GM11168 (cell line): ENCODE measurements around the gene MITF.

Experiments
- in situ Hi-C: fragments of 300-500 bp; cut with MboI; formaldehyde crosslinking; loops from one replicate; pipeline ENCODE4 v1.12.0; 2022; ENCODE audit warnings: low sequenced_read_pairs; ENCODE audit not compliant: unreplicated experiment

MITF gene

DNA sequence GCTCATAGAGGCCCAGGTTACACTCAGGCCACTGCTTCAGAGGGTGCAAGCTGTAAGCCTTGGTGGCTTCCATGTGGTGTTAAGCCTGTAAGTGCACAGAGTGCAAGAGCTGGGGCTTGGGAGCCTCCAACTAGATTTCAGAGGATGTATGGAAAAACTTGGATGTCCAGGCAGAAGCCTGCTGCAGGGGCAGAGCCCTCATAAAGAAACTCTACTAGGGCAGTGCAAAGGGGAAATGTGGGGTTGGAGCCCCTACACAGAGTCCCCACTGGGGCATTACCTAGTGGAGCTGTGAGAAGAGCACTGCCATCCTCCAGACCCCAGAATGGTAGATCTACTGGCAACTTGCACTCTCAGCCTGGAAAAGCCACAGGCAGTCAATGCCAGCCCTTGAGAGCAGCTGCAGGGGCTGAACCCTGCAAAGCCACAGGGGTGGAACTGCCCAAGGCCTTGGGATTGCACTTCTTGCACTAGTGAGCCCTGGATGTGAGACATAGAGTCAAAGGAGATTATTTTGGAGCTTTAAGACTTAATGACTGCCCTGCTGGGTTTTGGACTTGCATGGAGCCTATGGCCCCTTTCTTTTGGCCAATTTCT, 14.0 kb downstream of the MITF start:
- in situ Hi-C loops: no loop called here

DNA sequence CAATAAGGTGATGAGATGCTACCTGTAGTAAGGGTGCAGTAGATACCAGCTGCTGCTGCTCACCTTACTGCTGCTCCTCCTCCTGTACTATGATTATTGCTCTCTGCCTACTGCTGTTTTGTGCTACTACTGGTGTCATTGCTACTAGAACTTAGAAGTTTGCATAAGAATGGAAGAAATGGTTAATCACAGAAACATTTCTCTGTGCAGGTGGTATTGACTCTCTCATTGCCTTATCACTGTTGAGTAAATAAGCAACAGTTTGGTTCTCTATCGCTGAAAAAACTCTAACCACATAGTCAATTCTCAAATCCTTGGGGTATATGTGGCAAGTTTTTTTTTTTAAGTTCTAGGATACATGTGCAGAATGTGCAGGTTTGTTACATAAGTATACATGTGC, 16.5 kb downstream of the MITF start:
- in situ Hi-C loops: no loop called here

DNA sequence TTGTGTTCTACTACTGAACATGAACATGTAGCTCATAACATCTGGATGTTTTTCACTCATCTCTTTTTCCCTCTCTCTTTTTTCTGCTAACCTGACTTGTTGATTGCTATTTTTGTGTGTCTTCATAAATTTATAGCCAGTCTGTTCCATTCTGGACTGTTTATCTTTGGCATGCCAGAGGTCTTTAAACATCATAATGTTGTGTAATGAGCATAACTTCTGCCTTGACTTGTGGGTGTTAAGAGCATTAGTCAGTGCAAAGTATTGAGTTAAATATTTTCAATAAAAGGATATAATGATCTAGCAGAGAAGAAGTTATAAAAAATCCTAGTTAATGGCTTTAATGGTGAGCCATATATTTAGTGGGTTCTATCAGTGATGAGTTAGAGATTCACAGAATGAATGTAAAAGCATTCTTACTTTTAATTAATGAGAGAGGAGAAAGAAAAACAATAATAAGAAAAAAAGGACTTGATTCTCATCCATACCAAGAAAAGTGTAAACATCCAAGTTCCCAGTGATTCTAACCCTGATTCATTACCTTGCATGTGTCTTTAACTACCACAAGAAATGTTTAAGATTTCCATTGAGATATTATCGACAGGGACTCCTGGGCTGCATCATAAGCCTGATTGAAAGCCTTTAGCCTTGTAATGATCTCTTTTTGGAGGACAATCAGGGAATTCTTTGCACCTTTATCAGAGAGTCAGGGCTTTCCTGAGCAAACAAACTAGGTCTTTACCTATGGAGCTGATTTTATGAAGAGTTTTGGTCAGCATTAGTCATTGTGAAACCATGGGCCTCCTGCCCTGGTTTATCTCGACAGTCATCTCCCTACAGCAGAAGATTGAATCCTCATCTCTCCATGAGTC, 22.9 kb downstream of the MITF start:
- in situ Hi-C loops: no loop called here

DNA sequence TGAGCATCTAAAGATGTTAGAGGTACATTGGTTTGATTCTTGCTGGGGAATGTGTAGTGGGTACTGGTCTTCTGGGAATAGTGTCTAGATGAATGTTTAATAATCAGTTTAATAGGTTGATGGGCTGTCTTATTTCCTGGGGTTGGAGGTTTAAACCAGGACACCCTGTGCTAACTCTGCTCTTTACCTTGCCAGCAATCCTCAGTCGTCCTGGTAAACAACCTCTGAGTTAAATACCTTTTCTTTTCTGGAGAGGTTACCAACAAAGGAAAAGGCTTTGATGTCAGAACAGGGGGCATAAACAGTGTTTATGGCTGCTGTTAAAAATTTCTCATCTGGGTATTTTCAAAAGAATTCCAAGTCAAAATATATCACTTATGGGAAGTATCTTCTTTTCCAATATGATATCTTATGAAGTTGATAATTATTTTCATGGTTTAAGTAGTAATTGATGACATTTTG, 23.5 kb downstream of the MITF start:
- in situ Hi-C loops: no loop called here

DNA sequence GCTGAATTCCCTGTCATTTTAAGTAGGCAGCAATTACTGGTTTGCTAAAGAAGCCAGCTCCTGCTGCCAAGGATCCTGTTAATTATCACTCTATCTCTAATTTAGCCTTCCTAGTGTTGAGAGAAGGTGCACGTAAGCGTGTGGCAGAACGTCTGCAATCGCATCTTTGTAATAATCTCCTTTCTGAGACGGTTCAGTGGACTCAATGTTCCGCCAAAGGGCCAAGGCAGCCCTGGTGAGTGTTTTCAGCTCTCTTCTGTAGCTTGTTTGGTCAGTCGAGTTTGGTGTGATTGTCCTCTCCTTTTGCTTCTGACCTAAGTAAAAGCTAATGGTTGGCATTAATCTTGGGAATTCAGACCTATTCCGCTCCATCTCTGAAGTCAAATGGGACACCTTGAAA, 24.2 kb downstream of the MITF start:
- in situ Hi-C loops: no loop called here

DNA sequence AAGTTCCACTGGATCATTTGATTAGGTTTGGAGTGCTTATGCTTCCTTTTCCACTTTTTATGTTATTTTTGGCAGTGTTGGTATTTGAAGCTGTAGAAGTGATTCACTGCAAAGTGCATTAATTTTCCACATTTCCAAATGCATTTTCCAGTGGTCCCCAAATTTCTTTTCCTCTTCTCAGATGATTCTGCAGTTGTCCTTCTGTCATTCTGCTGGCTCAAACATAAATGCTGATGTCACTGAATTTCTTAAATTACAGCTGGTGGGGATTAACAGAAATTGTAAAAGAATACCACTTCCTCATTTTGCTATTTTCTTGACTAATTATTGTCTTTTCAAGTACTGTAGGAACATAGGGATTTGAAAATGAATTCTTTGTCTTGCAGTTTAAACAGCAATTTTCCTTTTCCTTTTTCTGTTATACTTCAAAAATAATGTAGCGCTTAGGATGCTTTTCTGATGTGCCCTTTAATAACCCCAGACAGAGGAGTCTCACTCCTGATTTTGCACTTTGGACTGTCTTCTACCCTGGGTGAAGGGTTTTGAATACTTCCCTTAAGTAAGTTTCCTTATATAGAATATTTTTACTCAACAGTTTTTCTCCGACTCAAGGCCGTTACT, 25.0 kb downstream of the MITF start:
- in situ Hi-C loops: no loop called here

DNA sequence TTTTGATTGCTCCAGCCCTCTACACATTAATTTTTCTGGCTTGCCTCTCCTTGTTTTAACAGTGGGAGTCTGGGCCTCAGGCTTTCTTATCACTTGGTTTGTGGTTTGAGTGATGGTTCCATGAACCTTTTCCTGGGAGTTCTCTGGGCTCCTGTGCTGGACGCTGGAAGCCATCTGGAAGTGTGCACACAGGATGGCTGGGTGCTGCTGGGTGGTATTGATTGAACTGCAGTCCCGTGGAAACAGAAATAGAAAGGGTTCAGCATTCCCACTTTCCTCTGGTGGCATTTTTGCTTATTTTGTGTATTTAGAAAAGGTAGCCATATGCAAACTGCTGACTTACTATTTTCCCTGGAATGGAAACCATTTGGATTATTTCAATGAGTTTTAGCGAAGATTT, 25.6 kb downstream of the MITF start:
- in situ Hi-C loops: no loop called here

DNA sequence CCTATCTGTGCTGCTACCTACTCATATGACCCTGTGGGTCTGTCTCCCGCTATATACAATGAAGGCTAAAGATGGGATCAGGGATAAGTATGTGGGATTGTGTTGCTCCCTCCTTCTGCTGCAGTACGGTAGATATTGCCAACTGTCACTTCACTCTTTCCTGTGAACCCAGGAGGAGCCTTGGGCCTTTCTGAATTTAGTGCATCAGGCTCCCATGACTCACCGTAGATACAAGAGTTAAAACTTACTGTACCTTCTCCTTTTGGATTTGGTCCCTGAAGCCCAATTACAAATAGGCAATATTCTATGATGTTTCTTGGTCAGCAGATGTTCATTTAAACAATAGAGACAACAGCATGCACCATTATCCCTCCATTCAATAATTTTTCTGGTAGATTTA, 27.4 kb downstream of the MITF start:
- in situ Hi-C loops: no loop called here

DNA sequence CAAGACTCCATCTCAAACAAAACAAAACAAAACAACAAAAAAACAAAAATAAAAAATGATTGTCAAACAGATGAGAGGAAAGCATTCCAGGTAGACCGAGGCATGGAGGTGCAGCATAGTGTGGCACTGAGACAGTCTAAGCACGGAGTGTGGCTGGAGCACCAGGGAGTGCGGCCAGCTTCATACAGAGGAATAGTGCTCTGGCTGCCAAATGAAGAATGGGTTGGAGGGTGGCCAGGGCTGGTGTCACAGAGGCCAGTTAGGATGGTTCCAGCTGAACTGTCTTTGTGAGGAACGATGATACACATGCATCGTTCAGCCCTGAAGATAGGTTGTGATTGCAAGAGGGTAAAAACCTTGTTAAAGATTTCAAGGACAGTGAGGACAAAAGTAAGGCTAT, 28.3 kb downstream of the MITF start:
- in situ Hi-C loops: no loop called here

DNA sequence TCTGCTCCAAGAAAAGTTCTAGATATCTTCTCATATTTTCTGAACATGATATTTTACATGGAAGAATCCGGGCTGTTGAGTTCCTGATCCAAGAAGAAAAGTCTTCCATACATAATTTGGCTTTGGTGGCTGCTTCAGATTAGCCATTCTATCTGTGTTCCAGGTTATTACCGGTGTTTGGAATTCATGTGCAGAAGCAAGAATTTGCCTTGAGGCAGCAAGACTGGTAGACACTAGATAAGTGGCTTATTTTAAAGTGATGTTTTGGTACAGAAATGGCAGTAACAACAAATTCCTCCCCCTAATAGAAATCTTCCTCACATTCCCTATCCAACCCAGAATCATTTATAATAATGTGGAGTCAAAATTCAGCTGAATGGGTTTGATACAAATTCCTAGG, 29.2 kb downstream of the MITF start:
- in situ Hi-C loops: no loop called here

DNA sequence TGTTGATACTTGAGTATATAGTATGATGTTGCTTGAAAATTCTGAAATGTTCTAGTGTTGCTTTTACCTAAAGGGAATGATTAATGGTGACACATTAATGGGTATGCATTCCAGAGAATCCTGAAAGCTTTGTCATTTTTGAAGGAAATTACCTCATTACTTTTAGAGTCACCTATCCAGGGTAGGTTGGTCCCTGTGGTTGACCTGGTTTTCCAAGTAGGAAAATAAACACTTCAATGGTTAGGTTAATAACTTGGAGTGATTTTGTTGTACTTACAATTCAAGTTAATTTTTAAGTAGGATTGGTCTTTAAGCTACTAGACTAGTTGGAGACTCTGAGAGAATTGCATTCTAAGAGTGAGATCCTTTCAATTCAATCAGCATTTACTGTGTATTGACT, 31.0 kb downstream of the MITF start:
- in situ Hi-C loops: no loop called here

DNA sequence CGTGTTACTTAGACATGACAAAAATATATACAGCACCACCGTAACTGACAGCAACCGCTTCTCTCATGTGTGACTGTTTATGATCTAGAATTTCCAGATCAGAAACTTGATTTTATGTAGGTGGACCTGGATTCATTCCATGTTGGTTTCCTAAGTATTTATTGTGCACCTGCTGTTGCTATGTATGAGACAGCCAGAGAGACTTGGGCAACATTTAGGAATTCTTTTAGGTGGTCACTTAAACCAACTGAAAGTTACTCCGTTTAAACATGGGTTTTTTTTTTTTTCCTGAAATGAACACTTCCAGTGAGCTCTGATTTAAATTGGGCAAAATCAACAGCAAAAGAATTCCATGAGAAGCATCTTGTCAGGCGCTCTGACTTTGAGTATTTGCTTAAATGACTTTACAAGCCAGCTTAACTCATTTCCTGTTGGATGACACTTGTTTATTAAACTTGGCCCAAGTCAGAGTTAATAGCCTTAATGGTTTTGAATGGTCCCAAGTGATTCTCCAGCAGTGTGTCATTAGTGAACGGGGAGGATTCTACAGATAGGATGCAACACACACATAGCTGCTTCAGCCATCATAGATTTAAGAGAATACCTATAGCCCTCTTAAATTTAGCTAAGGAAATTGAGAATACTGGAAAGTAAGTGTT, 31.8 kb downstream of the MITF start:
- in situ Hi-C loops: no loop called here

DNA sequence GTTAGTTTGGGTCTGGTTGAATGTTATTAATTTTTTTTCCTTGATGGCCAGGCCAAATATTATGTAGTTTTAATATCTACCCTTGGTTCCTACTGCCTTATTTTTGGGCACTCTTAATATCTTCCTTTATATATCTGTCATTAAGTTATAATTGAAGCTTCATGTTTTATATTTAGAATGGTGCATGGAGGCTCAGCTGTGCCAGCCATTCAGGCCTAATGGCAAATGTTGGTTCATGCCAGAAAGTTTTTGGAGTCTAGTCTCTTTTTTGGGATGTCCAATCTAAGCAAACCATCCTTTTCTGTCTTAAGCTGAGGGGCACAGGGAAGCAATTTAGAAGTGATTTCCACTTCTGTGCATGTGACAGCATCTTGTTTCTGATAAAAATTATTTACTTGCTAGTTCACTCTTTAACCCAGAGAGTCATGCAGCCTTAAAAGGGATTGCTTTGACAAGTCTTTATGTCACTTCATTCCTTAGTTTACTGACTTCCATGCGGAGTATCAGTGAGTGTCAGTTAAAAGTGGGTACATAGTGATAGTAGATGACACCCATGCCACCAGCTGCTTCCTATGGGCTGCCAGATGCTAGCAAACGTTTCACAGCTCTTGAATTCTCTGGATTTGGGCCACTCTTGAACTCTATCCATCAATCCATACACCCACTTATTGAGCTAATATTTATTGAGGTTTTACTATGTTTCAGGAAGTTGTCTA, 33.0 kb downstream of the MITF start:
- in situ Hi-C loops: no loop called here

DNA sequence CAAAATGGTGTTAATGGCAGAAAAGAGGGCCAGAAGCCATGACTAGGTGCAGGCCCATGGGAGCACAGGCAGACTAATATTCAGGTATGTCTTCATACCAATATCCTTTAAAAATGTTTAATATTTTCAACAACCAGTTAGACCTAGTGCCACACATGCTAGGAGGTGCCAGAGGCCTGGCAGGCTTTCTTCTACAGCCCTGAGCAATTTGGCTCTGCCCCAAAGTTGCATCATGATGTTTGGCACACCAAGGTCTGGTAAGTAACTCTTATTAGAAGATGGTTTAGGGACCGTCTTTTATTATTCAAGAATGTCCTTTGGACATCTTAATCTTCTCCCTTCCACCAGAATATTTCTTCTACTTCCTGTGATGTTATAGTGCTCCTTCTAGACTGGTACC, 34.8 kb downstream of the MITF start:
- in situ Hi-C loops: no loop called here

DNA sequence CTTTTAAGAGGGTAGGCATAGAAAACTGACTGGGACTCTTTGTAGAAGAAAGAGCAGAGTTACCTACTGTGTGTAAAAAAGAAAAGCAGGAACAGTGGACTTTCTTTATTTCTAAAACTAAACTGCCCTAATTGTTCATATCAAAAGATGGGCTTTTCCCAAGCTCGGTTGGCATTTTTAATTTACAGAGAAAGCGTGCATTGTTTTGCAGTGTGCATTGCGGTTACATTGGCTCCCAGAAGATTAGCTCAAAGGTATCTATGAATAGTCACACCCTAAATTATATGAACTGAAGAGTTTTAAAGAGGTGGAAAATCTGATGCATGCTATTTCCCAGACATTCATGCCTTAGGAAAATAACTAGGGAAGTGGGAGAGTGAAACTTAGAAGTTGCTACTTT, 36.5 kb downstream of the MITF start:
- in situ Hi-C loops: no loop called here

DNA sequence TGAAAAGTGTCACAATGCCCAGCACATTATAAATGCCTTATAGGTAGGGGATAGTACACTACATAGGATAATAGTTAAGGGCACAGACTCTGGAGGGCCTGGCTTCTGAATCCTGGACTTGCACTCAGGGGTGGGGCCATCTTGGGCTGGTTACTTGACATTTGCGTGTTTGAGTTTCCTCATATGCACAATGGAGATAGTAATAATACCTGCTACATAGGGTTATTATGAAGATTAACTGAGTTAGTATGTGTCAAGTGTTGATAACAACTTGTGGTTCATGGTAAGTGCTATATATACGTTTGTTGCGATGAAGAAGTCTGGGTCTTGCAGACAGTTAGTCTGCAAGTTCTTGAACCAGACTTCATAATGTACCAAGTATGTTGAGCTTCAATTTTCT, 37.0 kb downstream of the MITF start:
- in situ Hi-C loops: no loop called here

DNA sequence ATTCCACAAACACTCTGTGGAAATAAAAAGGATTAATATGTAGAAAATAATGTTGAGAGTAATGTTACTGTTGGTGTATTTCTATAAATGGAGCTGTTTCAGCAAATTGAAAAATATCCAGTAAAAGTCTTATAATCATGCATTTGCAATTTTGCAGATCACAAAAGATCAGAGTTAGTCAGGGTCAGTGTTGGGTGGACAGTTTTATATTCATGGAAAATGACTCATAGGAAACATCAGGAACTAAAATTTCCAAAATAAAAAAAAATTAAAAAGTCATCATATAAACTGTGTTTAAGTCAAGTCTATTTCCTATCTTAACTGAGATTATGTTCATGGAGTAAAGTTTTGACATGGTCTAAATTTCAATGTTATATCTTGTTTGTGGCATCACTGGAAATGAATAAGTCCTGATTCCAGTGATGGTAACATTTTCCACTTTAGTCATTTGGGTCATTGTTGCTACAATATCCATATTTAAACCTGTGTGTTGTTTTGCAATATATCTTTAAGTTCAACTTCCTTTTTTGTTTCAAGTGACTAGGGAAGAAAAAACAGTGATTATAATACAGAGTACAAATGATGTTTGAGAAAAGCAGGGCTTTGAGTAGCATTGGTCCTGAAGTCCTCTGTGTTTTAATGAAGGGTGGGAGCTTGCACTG, 37.8 kb downstream of the MITF start:
- in situ Hi-C loops: no loop called here

DNA sequence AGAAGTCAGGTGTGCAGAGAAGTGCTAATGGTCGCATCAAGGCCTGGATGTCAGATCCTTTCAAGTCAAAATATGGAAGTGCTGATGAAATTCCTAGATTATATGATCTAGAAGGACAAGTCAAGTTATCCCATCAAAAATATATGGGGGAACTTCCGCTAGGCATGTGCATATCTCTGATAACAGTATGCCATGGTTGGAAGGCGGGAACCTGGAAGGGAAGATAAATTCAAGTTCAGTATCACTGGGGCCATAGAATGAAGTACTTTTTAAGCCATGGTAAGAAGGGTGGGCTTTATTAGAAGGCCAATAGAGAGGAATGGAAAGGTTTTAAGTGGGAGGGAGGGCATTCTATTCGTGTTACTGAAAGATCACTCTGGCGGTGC, 38.3 kb downstream of the MITF start:
- in situ Hi-C loops: no loop called here

DNA sequence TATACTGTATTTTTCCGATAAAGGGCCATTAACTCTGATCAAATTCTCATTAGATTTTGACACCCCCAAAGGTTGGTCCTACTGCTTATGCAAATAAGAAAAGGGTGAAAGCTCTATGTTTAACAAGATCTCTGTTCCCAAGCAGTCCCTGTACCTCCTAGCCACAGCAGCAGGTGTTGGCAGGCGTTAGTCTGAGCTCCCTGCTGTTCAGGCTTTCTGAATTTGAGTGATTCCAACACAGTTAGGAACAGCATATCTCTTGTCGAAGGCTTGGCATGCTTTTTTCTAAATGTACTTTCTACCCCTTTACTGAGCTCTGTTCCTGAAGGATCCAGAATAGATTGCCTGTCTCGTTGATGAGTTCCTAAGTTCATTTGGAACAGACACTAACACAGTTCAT, 42.3 kb downstream of the MITF start:
- in situ Hi-C loops: no loop called here

DNA sequence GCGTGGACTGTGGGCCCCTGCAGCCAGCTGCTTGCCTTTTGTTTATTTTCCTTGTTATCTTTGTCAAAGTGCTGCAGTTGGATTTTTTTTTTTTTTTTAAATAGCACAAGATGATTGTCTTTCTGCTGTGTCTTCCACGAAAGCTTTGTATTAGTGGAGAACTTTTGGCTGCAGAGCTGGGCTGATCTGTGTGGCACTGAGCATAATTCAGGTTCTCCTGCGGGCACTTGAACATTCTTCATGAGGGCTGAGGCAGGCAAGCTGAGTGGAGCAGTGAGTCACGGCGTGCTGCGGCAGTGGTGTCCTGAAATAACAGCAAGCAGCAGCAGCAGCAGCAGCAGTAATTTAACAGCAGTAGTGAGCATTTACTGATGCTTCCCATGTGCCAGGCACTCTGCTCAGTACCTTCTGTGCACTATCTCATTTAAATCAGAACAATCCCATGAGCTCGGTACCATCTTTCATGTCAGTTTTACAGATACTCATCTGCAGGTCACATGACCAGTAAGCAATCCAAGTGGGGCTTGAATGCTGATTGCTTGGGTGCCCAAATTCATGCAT, 45.8 kb downstream of the MITF start:
- in situ Hi-C loops: no loop called here
